ENCODE data around the gene BTBD19.
"Not testable (repeated sequence)": the region's sequence is repeated elsewhere in the genome, so short reads cannot be mapped to it uniquely, and the experiment has no call there.

Gene BTBD19

DNA sequence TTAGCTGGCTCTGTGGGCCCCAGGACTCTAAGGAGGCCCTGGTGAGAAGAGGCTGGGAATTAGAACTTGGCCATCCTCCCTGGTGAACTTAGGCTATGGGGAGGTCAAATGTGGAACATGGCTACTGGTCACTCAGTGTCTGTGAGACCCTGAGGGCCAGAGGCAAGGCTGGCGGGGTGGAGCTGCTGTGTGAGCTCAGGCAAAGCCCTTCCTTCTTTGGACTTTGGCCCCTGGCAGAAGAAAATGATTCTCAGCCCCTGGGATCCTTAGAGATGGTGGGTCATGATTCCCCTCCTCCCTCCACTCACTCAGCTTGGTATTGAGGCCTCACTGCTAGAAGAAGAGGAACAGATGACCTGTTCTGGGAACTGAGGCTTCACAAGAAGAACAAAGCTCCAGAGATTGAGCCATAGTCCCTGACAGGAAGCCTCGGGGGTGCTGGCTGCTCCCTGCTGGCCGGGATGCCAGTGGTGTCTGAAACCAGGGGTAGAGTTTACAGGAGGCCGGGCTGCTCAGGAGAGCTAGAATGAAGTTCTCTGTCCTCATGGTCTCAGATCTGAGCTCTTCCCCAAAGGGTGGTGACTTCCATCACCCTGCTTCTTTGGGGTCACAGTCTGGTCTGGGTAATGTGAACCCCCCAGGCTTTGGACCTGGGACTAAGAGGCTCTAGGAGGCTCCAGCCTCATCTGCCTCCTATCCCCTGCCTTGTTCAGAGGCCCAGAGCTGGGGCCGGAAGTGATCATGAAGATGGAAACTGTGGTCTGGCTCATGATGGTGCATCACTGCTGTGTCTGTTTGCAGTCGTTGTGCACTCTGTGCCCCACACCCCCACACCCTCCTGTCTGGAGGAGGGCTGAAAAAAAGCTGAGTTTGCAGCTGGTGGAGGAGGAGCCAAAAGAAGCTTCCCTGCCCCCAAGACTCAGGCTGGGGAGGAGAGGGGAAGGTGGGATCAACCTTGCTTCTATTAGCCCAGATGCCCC, 905 bp downstream of the BTBD19 start:
- DNase-seq (ENCODE audit: low read depth): peak; percentile 73

DNA sequence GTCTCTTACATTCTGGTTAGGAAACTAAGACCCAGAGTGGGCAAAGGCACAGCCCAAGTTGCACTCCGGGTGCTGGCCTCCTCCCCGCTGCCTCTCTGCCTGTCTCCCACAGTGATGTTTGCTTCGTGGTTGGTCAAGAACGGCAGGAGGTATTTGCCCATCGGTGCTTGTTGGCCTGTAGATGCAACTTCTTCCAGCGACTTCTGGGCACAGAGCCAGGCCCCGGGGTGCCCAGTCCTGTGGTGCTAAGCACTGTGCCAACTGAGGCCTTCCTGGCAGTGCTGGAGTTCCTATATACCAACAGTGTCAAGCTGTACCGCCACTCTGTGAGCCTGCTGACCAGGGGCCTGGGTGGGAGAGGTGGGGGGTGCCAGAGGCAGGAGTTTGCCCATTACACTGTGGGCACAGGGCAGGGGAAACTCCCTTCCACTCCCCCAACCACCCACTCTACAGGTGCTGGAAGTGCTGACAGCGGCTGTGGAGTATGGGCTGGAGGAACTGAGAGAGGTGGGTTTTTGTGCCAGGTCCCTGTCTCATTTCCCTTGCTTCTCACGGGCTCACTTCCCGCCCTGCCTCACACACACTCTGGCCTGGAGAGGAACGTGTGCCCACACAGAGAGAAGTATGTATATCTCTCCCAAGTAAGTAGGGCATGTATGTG, 1.9 kb downstream of the BTBD19 start:
- DNase-seq (ENCODE audit: low read depth): no peak

DNA sequence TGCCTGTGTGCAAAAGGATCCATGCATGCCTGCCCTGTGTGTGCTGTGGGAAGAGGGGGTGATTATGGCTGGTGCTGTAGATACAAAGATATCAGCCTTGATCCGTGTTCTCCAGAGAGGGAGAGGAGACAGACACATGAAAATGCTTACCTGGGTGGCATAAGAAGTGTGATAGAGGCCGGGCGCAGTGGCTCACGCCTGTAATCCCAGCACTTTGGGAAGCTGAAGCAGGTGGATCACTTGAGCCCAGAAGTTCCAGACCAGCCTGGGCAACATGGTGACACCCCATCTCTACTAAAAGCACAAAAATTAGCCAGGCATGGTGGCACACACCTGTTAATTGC, 2.4 kb downstream of the BTBD19 start:
- DNase-seq (ENCODE audit: low read depth): not testable (repeated sequence)

DNA sequence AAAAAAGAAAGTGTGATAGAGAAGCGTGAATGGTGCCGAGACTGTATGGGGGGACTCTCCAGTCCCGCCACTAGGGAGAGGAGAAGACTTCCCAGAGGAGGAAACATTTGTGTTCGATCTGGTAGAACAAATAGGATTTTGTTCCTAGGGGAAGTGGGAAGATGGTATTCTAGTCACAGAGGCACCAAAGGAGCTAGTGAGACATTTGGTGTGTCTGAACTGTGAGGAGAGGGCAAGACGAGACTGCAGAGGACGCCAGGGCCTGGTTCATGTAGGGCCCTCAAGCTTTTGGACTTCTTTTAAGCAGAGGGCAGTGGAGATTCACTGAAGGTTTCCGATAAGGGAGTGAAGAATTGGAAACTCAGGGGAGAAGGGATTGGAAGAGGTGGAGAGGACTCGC, 2.9 kb downstream of the BTBD19 start:
- no peak for DNase-seq (ENCODE audit: low read depth)

DNA sequence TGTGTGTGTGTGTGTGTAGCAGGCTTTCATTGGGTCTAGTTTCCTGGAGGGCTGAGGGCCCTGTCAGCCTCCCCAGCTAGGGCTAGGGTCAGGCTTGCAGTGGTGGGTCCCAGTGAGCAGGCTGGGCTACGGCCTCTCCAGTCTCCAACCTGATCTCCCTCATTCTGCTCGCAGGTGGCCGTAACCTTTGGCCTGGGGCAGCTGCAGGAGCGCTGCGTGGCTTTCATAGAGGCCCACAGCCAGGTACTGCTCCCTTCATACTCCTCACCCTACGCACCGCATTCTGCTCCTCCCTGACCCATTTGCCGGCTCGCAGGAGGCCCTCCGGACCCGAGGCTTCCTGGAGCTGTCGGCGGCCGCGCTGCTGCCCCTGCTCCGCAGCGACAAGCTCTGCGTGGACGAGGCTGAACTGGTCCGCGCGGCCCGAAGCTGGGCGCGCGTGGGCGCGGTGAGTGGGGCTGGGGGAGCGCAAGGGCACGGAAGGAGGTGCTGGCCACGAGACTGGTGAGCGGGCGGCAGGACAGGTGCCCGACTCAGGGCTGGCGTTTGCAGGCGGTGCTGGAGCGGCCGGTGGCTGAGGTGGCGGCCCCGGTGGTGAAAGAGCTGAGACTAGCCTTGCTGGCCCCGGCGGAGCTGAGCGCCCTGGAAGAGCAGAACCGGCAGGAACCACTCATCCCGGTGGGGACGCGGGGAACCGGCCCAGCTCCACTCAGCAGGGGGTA, 4.7 kb downstream of the BTBD19 start:
- DNase-seq (ENCODE audit: low read depth): no peak

DNA sequence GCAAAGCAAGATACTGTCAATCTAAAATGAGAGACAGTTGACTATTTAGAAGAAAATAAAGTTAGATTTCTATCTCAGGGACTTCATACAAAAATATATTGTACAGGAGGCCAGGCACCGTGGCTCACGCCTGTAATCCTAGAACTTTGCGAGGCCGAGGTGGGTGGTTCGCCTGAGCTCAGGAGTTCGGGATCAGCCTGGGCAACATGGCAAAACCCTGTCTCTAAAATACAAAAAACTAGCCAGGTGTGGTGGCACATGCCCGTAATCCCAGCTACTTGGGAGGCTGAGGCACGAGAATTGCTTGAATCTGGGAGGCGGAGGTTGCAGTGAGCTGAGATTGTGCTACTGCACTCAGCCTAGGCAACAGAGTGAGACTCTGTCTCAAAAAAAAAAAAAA, 7.6 kb downstream of the BTBD19 start:
- DNase-seq (ENCODE audit: low read depth): not testable (repeated sequence)

DNA sequence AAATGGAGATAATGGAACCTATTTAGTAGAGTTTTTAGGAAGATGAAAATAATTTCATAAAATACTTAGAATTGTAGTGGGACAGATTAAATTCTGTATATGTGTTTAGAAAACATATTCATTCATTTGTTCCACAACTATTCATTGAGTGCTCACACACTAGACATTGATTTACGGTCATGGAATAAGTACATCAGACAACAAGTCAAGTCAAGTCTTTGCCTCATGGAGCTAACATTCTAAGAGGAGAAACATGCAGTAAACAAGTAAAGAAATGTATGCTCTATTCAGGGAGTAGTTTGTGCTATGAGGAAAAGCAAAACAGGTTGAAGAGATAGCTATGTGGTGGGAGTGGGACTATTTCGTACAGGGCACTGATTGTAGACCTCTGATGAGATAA, 9.0 kb downstream of the BTBD19 start:
- no peak for DNase-seq (ENCODE audit: low read depth)

DNA sequence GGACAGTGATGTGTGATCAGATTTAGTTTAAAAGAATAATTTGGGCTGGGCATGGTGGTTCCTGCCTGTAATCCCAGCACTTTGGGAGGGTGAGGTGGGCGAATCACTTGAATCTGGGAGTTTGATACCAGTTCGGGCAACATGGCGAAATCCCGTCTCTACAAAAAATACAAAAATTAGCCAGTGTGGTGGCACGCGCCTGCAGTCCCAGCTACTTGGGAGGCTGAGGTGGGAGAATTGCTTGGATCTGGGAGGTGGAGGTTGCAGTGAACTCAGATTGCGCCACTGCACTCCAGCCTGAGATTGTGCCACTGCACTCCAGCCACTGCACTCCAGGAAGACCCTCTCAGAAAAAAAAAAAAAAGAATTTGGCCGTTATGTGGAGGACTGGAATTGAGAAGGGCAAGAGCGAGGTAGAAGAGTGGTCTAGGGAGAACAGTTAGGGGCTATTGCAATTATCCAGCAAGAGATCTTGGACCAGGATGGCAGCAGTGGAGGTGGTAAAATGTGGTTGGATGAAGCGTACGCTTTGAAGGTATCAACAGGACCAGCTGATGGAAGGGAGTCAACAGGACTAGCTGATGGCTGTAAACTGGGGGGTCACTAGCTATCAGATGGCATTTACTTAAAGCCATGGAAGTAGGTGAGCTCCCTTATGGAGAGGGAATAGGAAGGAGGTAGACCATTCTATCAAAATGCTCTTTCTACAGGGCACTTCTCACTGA, 9.6 kb downstream of the BTBD19 start:
- no peak for DNase-seq (ENCODE audit: low read depth)

DNA sequence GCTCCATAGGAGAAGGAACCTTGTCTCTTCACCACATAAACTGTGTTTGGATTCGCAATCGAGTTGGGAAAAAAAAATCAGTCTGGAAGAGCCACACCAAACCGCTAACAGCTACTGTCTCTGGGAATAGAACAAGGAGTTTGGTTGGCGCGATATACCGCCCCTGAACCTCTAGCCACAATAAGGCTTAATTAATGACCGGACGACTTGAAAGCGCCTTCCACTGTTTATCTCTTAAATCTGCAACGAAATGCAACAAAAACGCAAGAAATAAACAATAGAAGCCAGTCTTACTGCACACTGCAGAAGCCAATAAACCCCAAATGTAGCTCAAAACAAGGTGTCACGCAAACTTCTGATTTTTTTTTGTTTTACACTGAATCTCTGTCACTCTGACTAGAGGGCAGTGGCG, 10.9 kb downstream of the BTBD19 start:
- no peak for DNase-seq (ENCODE audit: low read depth)

DNA sequence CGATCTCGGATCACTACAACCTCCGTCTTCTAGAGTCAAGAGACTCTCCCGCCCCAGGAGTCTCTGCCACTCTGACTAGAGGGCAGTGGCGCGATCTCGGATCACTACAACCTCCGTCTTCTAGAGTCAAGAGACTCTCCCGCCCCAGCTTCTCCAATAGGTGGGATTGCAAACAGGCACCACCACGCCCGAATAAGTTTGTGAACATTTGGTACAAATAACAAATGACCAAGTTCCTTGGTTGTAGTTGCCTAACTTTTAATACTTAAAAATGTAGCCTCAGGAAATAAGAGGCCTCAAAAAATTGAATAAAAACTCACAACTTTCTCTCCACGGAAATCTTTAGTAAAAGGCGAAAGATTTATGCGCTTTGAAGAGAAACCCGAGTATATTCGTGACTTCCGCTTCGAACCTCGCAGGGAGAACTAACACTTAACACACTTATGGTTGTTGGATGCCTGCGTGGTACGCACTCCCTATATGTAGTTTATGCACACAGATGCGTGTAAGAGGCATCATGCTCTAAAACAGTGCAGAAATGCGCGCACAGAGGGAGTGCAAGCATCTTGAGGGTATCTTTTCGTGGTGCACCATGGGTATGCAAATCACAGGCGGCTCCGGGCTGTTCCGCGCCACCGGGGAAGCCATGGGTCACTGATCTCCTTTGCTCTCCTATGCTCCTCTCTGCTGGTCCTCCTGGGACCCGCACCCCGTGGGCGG, 11.4 kb downstream of the BTBD19 start:
- peak; percentile 63 for DNase-seq (ENCODE audit: low read depth)

DNA sequence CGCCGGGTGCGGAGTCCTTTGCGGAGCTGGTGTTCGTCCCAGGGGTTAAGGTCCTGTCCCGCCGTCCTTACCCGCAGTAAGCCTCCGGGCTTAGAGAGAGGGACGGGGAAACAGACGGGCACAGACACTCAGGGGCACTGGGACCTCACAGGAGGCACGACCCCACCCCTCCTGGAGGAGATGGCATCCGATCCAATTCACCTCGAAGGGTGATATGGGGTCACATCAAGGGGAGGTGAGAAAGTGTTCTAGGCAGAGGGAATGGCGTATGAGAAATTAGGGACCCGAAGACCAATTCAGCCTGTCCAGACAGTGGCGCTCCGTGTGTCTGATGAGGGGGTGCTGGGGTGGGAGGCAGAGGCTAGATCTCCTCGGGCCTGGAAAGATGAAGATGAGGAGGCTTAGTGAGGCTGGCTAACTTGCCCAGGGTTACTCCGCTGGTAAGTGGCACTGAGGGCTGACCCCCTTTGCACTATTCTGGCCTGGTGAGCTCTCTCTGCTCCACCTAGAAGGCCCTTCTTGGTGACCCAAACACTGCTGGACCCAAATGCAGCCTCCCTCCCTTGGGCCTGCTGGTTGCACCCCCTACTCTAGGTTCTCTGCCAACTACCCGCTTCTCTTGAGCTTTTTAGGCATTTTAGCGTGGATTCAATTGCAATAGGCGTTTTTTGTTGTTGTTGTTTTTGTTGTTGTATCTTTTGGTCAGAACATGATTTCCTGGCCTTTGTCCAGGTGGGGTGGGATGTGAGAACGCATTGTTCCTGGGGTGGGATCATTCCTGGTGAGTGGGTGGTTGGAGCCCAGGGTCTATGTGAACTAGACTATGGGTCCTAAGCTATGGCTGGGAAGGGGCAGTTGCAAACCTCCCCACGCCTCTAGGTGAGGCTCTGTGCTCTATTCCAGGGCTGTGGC, 12.3 kb downstream of the BTBD19 start:
- no peak for DNase-seq (ENCODE audit: low read depth)

DNA sequence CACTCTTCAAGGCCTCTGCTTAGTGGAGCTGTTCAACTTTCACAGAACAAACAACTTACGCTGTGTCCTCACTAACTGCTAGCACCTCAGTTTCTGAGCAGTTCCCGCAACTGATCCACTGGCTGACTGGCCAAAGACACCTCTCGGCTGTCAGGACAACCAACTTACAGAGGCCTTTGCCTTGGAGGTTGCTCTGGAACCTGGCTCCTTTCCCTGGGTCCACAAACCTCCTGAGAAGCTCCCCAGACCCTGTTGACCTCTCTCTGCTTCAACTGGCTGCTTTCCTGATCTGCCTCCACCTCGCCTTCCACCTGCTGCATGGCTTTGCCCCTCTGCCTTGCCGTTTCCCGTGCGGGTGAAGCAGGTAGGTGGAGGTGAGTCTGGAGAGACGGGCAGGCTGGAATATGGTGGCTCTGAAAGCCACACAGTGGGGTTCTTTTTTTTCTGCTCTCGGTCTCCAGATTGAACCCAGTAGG, 13.0 kb downstream of the BTBD19 start:
- no peak for DNase-seq (ENCODE audit: low read depth)

DNA sequence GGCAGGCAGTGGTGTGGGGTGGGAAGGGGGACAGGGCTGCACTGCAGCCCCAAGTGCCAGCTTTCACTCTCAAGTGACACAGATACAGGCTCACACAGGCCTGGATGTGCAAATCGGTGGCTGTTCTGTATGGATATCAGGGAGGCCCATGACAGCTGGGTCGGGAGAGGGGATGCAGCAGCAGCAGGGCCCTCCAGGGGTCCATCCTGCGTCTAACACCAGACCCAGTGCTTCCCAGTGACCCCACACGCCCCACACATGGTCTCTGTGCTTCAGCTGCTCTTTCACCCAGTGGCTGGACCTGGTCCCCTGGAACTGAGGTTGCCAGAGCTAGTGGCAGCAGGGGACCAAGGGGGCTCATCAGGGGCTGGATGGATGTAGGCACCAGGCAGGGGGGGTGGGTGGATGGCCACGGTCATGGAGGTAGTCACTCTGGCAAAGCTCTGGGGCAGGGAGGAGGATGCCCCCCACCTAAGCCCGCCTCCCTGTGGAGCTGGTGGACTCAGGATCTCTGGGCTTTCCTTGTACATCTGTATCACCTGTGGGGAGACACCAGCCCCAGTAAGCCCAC, 13.9 kb downstream of the BTBD19 start:
- DNase-seq (ENCODE audit: low read depth): no peak

DNA sequence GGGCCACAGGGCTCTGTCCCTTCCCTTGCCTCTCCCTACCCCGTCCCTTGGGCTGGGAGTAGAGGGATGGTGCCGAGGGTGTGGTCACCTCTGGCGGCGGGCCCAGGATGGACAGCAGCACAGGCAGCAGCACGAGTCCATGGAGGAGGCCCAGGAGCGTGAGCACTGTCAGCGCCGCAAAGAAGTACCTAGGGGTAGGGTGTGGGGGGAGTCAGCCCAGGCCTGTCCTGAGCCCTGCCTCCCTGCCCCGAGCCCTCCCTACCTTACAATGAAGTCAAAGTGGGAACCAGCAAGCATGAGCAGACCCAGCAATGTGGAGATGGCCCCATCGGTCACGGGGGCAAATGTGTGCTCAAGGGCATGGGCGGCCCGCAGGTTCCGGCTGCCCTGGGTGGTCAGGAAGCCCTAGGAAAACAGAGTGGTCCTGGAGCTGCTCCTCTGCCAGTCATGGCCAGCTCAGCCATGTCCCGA, 14.7 kb downstream of the BTBD19 start:
- DNase-seq (ENCODE audit: low read depth): no peak

DNA sequence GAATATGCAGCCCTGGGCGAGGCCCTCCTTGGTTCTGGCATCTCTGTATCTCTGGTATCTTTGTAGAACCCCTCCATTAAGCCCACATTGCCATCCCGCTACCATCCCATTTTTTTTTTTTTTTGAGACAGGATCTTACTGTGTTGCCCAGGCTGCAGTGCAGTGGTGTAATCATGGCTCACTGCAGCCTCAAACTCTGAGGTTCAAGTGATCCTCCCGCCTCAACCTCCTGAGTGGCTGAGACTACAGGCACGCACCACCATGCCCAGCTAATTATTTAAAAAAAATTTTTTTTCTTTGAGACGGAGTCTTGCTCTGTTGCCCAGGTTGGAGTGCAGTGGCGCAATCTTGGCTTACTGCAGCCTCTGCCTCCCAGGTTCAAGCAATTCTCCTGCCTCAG, 16.1 kb downstream of the BTBD19 start:
- not testable (repeated sequence) for DNase-seq (ENCODE audit: low read depth)

DNA sequence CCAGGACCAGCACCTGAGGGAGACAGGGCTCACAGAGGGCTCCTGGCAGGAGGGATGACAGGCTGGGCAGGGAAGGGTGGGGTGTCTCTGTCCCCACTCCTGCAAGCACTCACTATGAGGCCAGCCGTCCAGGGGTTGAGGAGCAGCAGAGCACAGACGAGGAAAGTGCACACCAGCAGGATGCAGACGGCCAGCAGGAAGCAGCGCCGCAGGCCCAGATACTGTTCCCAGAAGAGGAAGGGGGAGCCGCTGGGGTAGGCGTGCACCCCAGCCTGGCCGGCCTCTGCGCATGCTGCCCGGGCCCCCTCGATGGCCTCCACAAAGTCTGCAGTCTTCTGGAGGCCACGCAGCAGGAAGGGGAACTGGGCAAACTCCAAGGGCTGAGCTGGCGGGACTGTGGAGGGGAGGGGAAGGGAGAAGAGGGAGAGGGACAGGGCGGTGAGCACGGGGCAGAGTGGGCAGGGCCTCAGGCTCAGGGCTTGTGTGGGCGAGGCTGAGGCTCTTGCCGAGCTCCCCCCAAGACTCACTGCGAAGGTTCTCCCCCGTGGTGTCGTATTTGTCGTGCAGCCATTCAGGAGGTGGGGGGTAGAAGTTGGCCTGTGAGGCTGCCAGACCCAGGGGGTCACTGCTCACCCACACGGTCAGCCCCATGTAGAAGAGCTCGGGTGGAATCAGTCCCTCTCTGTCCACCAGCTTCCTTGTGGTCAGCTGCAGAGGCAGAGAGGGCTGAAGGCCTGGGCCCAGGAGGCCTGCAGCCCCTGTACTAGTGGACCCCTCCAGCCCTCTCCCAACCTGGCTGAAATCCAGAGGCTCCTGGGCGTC, 18.3 kb downstream of the BTBD19 start:
- no peak for DNase-seq (ENCODE audit: low read depth)

DNA sequence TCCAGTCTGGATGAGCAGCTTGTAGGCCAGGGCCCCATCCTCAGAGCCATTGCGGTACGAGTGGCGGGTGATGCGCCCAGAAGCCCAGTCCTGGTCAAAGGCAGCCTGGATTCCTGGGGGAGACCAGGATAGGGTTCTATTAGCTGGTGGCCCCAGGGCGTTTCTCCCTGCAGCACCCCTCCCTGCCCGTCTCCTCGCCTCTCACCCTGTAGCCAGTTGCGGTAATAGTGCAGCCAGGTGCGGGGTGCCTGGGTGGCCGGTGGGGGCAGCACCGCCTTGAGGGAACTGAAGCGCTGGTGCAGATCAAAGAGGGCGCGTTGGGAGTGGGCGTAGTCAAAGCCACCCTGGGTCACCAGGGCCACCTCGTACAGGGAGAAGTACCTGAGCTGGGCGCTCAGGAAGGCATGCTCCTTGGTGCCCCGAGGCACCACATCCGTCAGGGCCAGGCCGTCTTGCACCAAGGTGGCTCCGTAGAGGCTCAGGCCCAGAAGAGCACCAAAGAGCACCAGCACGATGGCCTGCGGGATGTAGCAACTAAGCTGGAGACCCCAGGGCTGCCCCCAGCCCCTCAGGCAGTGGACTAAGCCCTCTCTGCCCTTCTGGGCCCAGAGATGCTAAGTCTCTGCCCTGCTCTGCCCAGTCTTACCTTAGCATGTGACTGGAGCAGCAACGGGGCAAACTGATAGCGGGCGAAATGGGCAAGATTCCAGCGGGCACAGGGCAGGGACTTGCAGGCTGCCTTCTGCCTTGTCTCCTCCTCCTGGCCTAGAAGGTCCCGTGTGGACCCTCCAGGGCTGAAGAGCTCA, 19.1 kb downstream of the BTBD19 start:
- DNase-seq (ENCODE audit: low read depth): no peak
